SK-N-SH (cell line): ENCODE data around the gene TRIM6. TPM values are rescaled to one million over a fixed set of nuclear protein-coding genes. Genes with fewer than 3 reads are reported as not detected.

ENCODE experiments used
- CTCF ChIA-PET: fragments of 300-600, 350-600 bp; formaldehyde crosslinking; extraction: SDS; loops from one replicate; lab custom pipeline; 2021; lab: Yijun Ruan, JAX
- POLR2A ChIA-PET: fragments of 350-600 bp; sonication (Branson Sonifier 250); formaldehyde crosslinking; extraction: SDS; loops from one replicate; lab custom pipeline; 2020; ENCODE audit warnings: antibody characterized with exemption, inconsistent platforms; lab: Yijun Ruan, JAX
- DNase-seq: peaks from one replicate; pipeline ENCODE4 v3.0.0; 2012
- H2AFZ ChIP-seq: fragments of 200-600 bp; sonication (generic); 2 replicates; pipeline ENCODE4 v1.8.1; 2016; ENCODE audit warnings: antibody characterized with exemption, mild to moderate bottlenecking, low read depth
- H3F3A ChIP-seq: fragments of 200-600 bp; sonication (generic); replicated peaks from 2 replicates; pipeline ENCODE3; 2016; ENCODE audit warnings: antibody characterized with exemption, mild to moderate bottlenecking; ENCODE audit not compliant: insufficient read depth
- H3K27ac ChIP-seq, 2 experiments: fragments of 200-500 bp in 1 of 2; fragments of 200-600 bp in 1 of 2; sonication (Bioruptor generic) in 1 of 2; sonication (generic), shearing (Covaris generic) in 1 of 2; 2 replicates each; pipeline versions ENCODE4 v1.5.1 to v1.6.1; 2014 to 2016; ENCODE audit warnings: low read depth in 2 of 2, inconsistent platforms in 1 of 2, low read length in 1 of 2, mild to moderate bottlenecking in 1 of 2, mixed read lengths in 1 of 2
- H3K27me3 ChIP-seq: fragments of 200-600 bp; sonication (generic), shearing (Covaris generic); 2 replicates; pipeline ENCODE4 v1.6.1; 2016; ENCODE audit warnings: mixed run types; ENCODE audit not compliant: insufficient read depth
- H3K36me3 ChIP-seq, 2 experiments: fragments of 200-500 bp in 1 of 2; fragments of 200-600 bp in 1 of 2; sonication (Bioruptor generic) in 1 of 2; sonication (generic) in 1 of 2; replicated peaks in 1 of 2; 2 replicates each; pipeline versions ENCODE3 to v1.5.1; 2014 to 2016; ENCODE audit warnings: low read length in 1 of 2, mild to moderate bottlenecking in 1 of 2; ENCODE audit not compliant: insufficient read depth in 2 of 2, control insufficient read depth in 1 of 2
- H3K4me1 ChIP-seq, 2 experiments: fragments of 200-500 bp in 1 of 2; fragments of 200-600 bp in 1 of 2; sonication (Bioruptor generic) in 1 of 2; sonication (generic), shearing (Covaris generic) in 1 of 2; 2 replicates each; pipeline versions ENCODE4 v1.5.1 to v1.6.1; 2014 to 2016; ENCODE audit warnings: low read depth in 1 of 2, low read length in 1 of 2, mixed run types in 1 of 2; ENCODE audit not compliant: insufficient read depth in 2 of 2, control insufficient read depth in 1 of 2
- H3K4me2 ChIP-seq: fragments of 200-600 bp; sonication (generic), shearing (Covaris generic); 2 replicates; pipeline ENCODE4 v1.6.1; 2017; ENCODE audit warnings: mixed run types
- H3K4me3 ChIP-seq, 2 experiments: fragments of 200-500 bp in 1 of 2; fragments of 200-600 bp in 1 of 2; sonication (Bioruptor generic) in 1 of 2; sonication (generic), shearing (Covaris generic) in 1 of 2; 2 replicates each; pipeline versions ENCODE4 v1.5.1 to v1.8.1; 2014 to 2016; ENCODE audit warnings: low read depth in 2 of 2, inconsistent platforms in 1 of 2, low read length in 1 of 2, mild to moderate bottlenecking in 1 of 2, mixed read lengths in 1 of 2, moderate library complexity in 1 of 2
- H3K79me2 ChIP-seq: fragments of 200-600 bp; sonication (generic); 2 replicates; pipeline ENCODE4 v1.8.1; 2017; ENCODE audit warnings: mild to moderate bottlenecking; ENCODE audit not compliant: insufficient read depth
- H3K9ac ChIP-seq: fragments of 200-600 bp; sonication (generic); 2 replicates; pipeline ENCODE4 v1.6.1; 2017; ENCODE audit warnings: mixed run types
- H3K9me2 ChIP-seq: fragments of 200-600 bp; sonication (generic); 2 replicates; pipeline ENCODE4 v1.6.1; 2017; ENCODE audit warnings: mixed run types
- H3K9me3 ChIP-seq: fragments of 200-600 bp; sonication (generic); 2 replicates; pipeline ENCODE4 v1.6.1; 2017; ENCODE audit warnings: mixed run types, mild to moderate bottlenecking, moderate library complexity
- H4K20me1 ChIP-seq: fragments of 200-600 bp; sonication (generic); 2 replicates; pipeline ENCODE4 v1.6.1; 2017; ENCODE audit warnings: mild to moderate bottlenecking, mixed run types; ENCODE audit not compliant: insufficient read depth
- EP300 ChIP-seq, 2 experiments: IDR thresholded peaks; 2 replicates each; pipeline versions ENCODE4 v1.4.0 to v1.6.1; 2012; ENCODE audit warnings: borderline replicate concordance in 1 of 2, low read depth in 1 of 2, low read length in 1 of 2
- FOXM1 ChIP-seq: IDR thresholded peaks from 2 replicates; pipeline ENCODE4 v1.4.0; 2012; ENCODE audit warnings: low read depth, mild to moderate bottlenecking
- GABPA ChIP-seq: IDR thresholded peaks from 2 replicates; pipeline ENCODE4 v1.4.0; 2012; ENCODE audit warnings: low read depth, mild to moderate bottlenecking
- GATA2 ChIP-seq: sonication (generic); formaldehyde crosslinking; IDR thresholded peaks from 2 replicates; pipeline ENCODE4 v1.5.0; 2020; ENCODE audit warnings: mild to moderate bottlenecking, missing genetic modification reagents
- MEF2A ChIP-seq: IDR thresholded peaks from 2 replicates; pipeline ENCODE4 v1.4.0; 2012; ENCODE audit warnings: low read depth, borderline replicate concordance
- NRF1 ChIP-seq: IDR thresholded peaks from 2 replicates; pipeline ENCODE4 v1.6.1; 2012; ENCODE audit warnings: low read depth, mild to moderate bottlenecking, low read length
- POLR2AphosphoS5 ChIP-seq: IDR thresholded peaks from 2 replicates; pipeline ENCODE4 v1.6.1; 2012; ENCODE audit warnings: low read depth, low read length
- RAD21 ChIP-seq: IDR thresholded peaks from 2 replicates; pipeline ENCODE4 v1.6.1; 2012; ENCODE audit warnings: mild to moderate bottlenecking, low read length
- RCOR1 ChIP-seq: fragments of 150-350 bp; IDR thresholded peaks from 2 replicates; pipeline ENCODE4 v1.6.1; 2017; ENCODE audit warnings: antibody characterized with exemption, low read length
- RFX5 ChIP-seq: IDR thresholded peaks from 2 replicates; pipeline ENCODE4 v1.6.1; 2012; ENCODE audit warnings: mild to moderate bottlenecking, improper control_type of control experiment, low read length
- RXRA ChIP-seq: IDR thresholded peaks from 2 replicates; pipeline ENCODE4 v1.4.0; 2012; ENCODE audit warnings: low read depth, mild to moderate bottlenecking, borderline replicate concordance
- SMC3 ChIP-seq: IDR thresholded peaks from 2 replicates; pipeline ENCODE4 v1.6.1; 2012; ENCODE audit warnings: low read depth, low read length, improper control_type of control experiment
- TAF1 ChIP-seq: IDR thresholded peaks from 2 replicates; pipeline ENCODE4 v1.6.1; 2012; ENCODE audit warnings: low read depth, mild to moderate bottlenecking, low read length, moderate library complexity, borderline replicate concordance
- TCF12 ChIP-seq: IDR thresholded peaks from 2 replicates; pipeline ENCODE4 v1.4.0; 2012
- TEAD4 ChIP-seq: IDR thresholded peaks from 2 replicates; pipeline ENCODE4 v1.4.0; 2012; ENCODE audit warnings: mild to moderate bottlenecking, borderline replicate concordance; ENCODE audit not compliant: insufficient read depth
- YY1 ChIP-seq: IDR thresholded peaks from 2 replicates; pipeline ENCODE4 v1.4.0; 2012; ENCODE audit warnings: low read depth, mild to moderate bottlenecking
- WGBS: methylation state at CpG from one replicate; pipeline ENCODE4 v1.1.6; 2017; ENCODE audit warnings: low lambda C conversion rate; 5-methylcytosine and 5-hydroxymethylcytosine counted together
- polyA plus RNA-seq, 3 experiments: library from polyadenylated mRNA; depleted of rRNA; stranded (reverse); fragments of >200 nt; gene quantifications; 2 replicates each; pipeline ENCODE4 v1.2.3, GENCODE V29; 2012
- TF ChIP-seq, protein P1 (sequence below): IDR thresholded peaks from 2 replicates; pipeline ENCODE4 v1.4.0; 2012; ENCODE audit warnings: low read depth, borderline replicate concordance
- TF ChIP-seq, protein P2 (sequence below): IDR thresholded peaks from 2 replicates; pipeline ENCODE4 v1.4.0; 2012; ENCODE audit warnings: low read depth
- TF ChIP-seq, protein P3 (sequence below): fragments of 150-350 bp; IDR thresholded peaks from 2 replicates; pipeline ENCODE4 v1.6.1; 2017; ENCODE audit warnings: antibody characterized with exemption, low read length, low read depth, borderline replicate concordance
- TF ChIP-seq, protein P4 (sequence below): IDR thresholded peaks from 2 replicates; pipeline ENCODE4 v1.6.1; 2012; ENCODE audit warnings: mild to moderate bottlenecking, low read depth, low read length, moderate library complexity

The TRIM6 gene
- polyA plus RNA-seq, 1 of the 3 experiments (the other 2 are of a cell fraction) = 0.46 TPM

DNA sequence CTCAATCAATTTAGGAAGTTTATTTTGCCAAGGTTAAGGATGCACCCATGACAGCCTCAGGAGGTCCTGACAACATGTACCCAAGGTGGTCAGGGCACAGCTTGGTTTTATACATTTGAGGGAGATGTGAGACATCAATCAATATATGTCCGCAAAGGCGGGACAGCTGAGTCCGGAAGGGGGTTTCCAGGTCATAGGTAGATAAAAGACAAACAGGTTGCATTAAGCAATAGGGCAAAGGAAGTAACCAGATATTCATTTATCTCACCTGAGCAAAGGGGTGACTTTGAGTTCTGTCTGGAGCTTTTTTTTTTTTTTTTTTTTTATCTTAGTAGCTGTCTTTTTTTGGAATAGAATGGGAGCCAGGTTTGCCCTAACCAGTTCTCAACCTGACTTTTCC lies 26.4 kb downstream of the TRIM6 start:
- Histone ChIP-seq H2AFZ (no peak overlapping the region), H3K36me3 (no peaks in the 10 kb centered on the region), H4K20me1 (no peaks in the 10 kb centered on the region), H3K9ac (no peak overlapping the region), H3K4me3 (no peak overlapping the region), H3F3A (peaks cover 16% of the 10 kb centered on the region), H3K27me3 (no peaks in the 10 kb centered on the region; the same call in 1 of the 2 replicates), H3K9me2 (no peaks in the 10 kb centered on the region), H3K79me2 (no peaks in the 10 kb centered on the region), H3K4me2 (no peak overlapping the region), H3K27ac (no peak overlapping the region), H3K4me1 (no peaks in the 10 kb centered on the region), H3K9me3 (no peaks in the 10 kb centered on the region)
- no peak for DNase-seq
- ChIA-PET POLR2A (no interaction called here), CTCF (interaction anchor here (0.5 kb wide), 1 partner anchor 185 kb away, joined by 4 read pairs; no protein-coding TSS in a partner anchor)
- WGBS = 18% methylated on average over 3 of the region's 3 CpGs
- TF ChIP-seq RFX5 = no peak
- no peak for TF ChIP-seq YY1
- no peak for TF ChIP-seq RCOR1
- TF ChIP-seq NRF1 = no peak
- TF ChIP-seq, protein P1, sequence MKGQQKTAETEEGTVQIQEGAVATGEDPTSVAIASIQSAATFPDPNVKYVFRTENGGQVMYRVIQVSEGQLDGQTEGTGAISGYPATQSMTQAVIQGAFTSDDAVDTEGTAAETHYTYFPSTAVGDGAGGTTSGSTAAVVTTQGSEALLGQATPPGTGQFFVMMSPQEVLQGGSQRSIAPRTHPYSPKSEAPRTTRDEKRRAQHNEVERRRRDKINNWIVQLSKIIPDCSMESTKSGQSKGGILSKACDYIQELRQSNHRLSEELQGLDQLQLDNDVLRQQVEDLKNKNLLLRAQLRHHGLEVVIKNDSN = no peak
- TF ChIP-seq, protein P2, sequence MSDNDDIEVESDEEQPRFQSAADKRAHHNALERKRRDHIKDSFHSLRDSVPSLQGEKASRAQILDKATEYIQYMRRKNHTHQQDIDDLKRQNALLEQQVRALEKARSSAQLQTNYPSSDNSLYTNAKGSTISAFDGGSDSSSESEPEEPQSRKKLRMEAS = no peak
- TF ChIP-seq, protein P3, sequence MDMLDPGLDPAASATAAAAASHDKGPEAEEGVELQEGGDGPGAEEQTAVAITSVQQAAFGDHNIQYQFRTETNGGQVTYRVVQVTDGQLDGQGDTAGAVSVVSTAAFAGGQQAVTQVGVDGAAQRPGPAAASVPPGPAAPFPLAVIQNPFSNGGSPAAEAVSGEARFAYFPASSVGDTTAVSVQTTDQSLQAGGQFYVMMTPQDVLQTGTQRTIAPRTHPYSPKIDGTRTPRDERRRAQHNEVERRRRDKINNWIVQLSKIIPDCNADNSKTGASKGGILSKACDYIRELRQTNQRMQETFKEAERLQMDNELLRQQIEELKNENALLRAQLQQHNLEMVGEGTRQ = no peak
- TF ChIP-seq EP300 (IDR thresholded peaks at IDR 0.05; ENCODE audit: borderline replicate concordance in 1 of 2, low read depth in 1 of 2, low read length in 1 of 2) = no peak
- TF ChIP-seq GABPA = no peak
- TF ChIP-seq FOXM1 = no peak
- TF ChIP-seq TEAD4 = no peak

DNA sequence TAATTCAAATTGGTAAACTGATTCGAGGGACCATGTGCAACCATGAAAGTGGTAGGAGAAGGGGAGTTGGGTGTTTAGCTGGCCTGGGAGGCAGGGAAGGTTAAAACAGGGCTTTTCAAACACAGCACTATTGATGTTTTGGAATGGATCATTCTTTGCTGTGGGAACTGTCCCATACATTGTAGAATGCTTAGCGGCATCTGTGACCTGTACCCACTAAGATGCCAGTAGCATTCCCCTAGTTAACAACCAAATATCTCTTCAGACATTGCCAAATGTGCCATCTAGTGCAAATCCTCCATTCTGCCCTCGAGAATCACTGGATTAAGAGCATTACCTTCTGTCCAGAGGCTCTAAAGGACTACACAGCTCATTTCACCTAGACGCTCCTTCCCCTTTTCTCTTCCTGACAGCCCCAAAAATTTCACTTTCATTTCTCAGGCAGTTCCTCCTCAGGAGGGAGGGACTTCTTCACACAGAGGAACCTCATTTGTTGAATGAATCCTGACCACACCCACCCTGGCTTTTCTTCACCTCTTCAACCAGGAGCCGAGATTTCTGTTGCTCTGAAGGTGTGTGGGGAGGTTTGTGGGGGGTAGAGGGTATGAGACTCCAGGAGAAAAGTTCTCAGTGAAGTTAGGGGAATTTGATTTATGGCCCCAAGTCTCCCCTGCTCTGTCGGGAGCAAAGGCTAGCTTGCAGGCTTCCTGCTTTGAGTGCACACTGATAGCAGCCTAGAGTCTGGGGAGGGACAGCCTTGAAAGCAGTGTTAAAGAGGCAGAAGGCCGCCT lies 28.2 kb downstream of the TRIM6 start, which contains the start of gene TRIM34:
Gene TRIM34 (plus strand): TSS at position 513 of the 791 bp plus-strand sequence. CDS start 7,331 bp downstream, outside the sequence.
- no peaks in the 10 kb centered on the region for H3K79me2 ChIP-seq
- no peaks in the 10 kb centered on the region for H3K4me1 ChIP-seq
- H3K9me2 ChIP-seq = no peaks in the 10 kb centered on the region
- H3K4me2 ChIP-seq = peak within 1 kb of the TSS; percentile 83
- peak within 1 kb of the TSS; percentile 82 for H2AFZ ChIP-seq
- no peaks in the 10 kb centered on the region for H4K20me1 ChIP-seq
- no peaks in the 10 kb centered on the region for H3K9me3 ChIP-seq
- no peaks in the 10 kb centered on the region for H3K36me3 ChIP-seq
- H3K27me3 ChIP-seq = no peaks in the 10 kb centered on the region; the same call in 1 of the 2 replicates
- ChIA-PET CTCF (no interaction called here), POLR2A (no interaction called here)
- H3F3A ChIP-seq = peaks cover 16% of the 10 kb centered on the region
- H3K9ac ChIP-seq = peak within 1 kb of the TSS; percentile 37; the same call in 1 of the 2 replicates
- H3K4me3 ChIP-seq = peak within 1 kb of the TSS; percentile 48 to 70; a peak in 3 of 4 replicates
- WGBS = 0% methylated on average over 7 of the region's 7 CpGs
- DNase-seq = no peak
- H3K27ac ChIP-seq = peak within 1 kb of the TSS in 1 of 2 experiments; percentile 3; a peak in 1 of 4 replicates
- TF ChIP-seq MEF2A (no peak), TAF1 (no peak), RXRA (no peak), TCF12 (no peak), SMC3 (no peak), RAD21 (no peak), POLR2AphosphoS5 (no peak), GATA2 (CRISPR knock-in tag) (no peak), GABPA (no peak), FOXM1 (no peak), TEAD4 (no peak)
- TF ChIP-seq, protein P2 = no peak
- TF ChIP-seq, protein P4, sequence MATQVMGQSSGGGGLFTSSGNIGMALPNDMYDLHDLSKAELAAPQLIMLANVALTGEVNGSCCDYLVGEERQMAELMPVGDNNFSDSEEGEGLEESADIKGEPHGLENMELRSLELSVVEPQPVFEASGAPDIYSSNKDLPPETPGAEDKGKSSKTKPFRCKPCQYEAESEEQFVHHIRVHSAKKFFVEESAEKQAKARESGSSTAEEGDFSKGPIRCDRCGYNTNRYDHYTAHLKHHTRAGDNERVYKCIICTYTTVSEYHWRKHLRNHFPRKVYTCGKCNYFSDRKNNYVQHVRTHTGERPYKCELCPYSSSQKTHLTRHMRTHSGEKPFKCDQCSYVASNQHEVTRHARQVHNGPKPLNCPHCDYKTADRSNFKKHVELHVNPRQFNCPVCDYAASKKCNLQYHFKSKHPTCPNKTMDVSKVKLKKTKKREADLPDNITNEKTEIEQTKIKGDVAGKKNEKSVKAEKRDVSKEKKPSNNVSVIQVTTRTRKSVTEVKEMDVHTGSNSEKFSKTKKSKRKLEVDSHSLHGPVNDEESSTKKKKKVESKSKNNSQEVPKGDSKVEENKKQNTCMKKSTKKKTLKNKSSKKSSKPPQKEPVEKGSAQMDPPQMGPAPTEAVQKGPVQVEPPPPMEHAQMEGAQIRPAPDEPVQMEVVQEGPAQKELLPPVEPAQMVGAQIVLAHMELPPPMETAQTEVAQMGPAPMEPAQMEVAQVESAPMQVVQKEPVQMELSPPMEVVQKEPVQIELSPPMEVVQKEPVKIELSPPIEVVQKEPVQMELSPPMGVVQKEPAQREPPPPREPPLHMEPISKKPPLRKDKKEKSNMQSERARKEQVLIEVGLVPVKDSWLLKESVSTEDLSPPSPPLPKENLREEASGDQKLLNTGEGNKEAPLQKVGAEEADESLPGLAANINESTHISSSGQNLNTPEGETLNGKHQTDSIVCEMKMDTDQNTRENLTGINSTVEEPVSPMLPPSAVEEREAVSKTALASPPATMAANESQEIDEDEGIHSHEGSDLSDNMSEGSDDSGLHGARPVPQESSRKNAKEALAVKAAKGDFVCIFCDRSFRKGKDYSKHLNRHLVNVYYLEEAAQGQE = no peak
